GM10266 (cell line): ENCODE data around the gene PTPN14.
"Not testable (repeated sequence)": the region's sequence is repeated elsewhere in the genome, so short reads cannot be mapped to it uniquely, and the experiment has no call there.

Experiments
- DNase-seq: peaks from one replicate; pipeline ENCODE4 v3.0.0; 2012; ENCODE audit errors: extremely low spot score
- TF ChIP-seq, protein P1 (sequence below): IDR thresholded peaks from 2 replicates; pipeline ENCODE4 v1.5.1; 2012; ENCODE audit warnings: mild to moderate bottlenecking, low read depth; ENCODE audit not compliant: control insufficient read depth, insufficient read depth; ENCODE audit errors: missing control alignments

Gene PTPN14

DNA sequence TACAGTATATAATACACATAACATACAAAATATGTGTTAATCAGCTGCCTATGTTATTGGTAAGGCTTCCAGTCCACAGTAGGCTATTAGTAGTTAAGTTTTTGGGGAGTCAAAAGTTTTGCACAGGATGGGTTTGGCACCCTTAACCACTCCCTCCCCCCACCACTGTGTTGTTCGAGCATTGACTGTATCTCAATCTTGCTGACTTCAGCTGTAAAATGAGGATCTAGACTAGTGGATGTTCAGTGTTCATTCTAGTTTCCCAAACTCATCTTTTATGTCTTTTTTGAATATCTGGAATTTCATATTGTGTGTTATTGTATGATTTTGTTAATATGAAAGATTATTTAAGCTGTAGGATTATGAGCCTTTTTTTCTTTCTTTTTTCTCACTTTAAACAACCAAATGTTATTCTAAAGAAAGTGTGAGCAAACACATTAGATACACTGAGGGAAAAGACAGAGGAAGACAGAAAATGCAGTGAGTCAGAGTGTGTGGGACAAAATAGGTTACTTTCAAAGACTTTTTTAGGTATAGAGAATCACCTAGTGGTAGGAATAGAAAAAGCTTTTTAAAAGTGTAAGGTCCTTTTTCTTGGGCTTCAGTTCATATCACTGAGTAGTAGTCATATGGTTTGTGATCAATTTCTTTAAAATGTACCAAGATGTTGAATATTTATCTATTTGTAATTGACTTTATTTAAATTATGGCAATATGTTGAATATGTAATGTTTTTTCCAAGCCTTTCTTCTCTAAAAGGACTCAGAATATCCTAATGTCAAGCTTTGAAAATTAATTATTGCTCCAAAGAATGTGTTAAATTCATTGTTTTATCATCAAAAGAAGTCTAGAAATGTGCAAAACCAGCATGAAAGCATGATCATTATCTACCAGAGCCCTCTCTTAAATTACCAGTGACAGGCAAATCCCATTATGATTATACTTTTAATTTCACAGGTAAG, 33.7 kb upstream of the PTPN14 start:
- TF ChIP-seq, protein P1, sequence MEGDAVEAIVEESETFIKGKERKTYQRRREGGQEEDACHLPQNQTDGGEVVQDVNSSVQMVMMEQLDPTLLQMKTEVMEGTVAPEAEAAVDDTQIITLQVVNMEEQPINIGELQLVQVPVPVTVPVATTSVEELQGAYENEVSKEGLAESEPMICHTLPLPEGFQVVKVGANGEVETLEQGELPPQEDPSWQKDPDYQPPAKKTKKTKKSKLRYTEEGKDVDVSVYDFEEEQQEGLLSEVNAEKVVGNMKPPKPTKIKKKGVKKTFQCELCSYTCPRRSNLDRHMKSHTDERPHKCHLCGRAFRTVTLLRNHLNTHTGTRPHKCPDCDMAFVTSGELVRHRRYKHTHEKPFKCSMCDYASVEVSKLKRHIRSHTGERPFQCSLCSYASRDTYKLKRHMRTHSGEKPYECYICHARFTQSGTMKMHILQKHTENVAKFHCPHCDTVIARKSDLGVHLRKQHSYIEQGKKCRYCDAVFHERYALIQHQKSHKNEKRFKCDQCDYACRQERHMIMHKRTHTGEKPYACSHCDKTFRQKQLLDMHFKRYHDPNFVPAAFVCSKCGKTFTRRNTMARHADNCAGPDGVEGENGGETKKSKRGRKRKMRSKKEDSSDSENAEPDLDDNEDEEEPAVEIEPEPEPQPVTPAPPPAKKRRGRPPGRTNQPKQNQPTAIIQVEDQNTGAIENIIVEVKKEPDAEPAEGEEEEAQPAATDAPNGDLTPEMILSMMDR = peak; percentile 57
- DNase-seq = peak; percentile 14

DNA sequence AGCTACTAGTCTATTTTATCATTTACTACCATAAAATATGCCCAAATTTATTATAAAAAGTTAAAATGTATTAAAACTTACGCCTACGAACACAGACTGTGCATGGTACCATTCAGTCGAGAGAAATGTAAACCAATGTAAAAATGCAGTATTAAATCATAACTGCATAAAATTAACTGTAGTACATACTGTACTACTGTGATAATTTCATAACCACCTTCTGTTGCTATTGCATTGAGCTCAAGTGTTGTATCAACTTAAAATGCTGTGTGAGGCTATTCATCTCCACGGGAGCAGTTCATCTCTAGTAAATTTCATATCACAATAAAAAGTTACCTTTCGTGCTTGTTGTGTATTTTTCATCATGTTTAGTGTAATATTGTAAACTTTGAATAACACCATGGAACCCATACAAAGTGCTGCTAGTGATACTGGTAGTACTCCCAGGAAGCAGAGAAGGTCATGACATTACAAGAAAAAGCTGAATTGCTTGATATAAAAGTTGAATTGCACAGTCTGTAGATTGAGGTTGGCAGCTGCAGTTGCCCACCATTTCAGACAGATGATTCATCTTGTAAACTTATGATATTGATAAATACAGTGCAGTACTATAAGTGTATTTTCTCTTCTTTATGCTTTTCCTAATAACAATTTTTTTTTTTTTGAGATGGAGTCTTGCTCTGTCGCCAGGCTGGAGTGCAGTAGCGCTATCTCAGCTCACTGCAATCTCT, 32.6 kb upstream of the PTPN14 start:
- DNase-seq = no peak
- TF ChIP-seq, protein P1 = no peak

DNA sequence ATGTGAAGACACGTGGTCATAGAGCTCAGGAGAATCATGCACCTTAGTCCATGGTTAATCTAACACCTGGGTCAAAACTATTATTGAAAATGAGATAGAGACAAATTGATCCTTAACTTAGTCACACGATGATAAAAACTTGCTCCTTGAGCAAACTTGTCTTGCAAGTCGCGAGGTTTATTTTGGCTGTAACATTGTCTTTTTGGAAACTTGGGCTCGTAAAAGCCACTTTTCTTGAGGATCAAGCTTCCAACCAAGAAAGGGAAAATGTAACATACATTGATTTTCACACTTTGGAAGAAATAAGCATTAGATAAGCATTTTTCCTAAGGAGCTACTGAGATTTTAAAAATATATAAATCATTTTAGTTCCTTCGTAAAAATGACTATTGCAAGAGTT, 31.7 kb upstream of the PTPN14 start:
- no peak for DNase-seq
- TF ChIP-seq, protein P1 = no peak

DNA sequence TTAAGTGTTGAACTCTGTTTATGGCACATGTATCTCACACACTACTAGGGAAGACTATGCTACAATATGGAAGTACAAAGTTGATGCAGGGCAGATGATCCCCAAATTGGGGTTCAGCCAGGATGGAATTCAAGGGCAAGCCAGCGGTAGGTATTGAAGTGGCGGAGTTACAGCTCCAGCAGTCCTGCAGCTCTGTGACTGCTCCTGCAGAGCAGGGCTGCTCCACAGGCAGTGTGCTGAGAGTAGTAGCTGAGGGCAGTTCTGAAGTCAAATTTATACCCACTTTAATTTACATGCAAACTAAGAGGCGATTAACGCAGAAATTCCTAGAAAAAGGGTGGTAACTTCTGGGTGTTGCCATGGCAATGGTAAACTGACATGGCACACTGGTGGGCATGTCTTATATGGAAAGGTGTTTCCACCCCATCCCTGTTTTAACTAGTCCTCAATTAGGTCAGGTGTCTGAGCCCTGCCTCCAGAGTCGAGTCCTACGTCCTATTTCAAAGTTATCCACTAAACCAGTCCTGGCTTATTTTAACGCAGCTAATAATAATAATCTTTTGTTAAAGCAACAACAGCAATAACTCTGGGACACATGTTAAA, 31.0 kb upstream of the PTPN14 start:
- no peak for DNase-seq

DNA sequence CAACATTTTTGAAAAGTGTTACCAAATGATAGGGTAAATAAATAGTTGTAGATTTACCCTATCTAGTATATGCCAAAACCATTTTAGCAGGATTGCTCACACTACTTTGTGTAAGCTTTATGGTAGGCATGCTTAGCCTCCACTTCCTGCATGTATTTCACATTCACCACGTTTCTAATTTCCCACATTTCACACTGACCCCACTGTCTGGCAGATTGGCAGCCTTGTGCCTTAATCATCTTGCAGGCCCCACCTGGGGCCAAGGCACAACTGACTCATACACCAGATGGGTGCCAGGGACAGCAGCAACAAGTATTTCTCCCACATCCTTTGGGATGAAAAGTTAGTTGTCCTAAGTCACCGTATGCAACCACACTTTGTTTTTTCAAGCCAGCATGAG, 30.4 kb upstream of the PTPN14 start:
- DNase-seq = no peak
- TF ChIP-seq, protein P1 = no peak

More for the DNA sequence above, 31.0 kb upstream of the PTPN14 start:
- TF ChIP-seq, protein P1 = no peak

DNA sequence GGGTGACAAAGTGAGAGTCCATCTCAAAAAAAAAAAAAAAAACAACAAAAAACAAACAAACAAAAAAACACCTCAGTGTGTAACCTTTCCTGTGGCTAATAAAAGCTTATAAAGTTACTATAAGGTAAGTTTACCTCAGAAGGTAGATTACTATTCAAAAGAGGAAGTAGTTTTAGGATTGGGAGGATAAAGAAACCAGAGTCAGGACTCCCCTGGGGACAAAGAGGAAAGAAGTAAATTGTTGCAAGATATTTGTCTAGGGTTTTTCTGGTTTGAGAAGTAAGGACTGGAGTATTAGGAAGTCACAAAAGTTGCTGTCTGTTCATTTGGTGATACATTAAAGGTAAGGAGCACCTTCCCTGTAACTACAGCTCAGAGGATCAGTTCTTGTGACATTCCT, 27.8 kb upstream of the PTPN14 start:
- TF ChIP-seq, protein P1 = no peak
- DNase-seq = no peak

DNA sequence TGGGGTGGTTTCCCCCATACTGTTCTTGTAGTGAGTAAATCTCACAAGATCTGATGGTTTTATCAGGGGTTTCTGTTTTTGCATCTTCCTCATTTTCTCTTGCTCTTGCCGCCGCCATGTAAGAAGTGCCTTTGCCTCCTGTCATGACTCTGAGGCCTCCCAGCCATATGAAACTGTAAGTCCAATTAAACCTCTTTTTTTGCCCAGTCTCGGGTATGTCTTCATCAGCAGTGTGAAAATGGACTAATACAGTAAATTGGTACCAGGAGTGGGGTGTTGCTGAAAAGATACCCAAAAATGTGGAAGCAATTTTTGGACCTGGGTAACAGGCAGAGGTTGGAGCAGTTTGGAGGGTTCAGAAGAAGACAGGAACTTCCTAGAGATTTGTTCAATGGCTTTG, 24.7 kb upstream of the PTPN14 start:
- DNase-seq = not testable (repeated sequence)
